HL-60 (cell line): ENCODE measurements around the gene PDE4B.

Experiments
- POLR2AphosphoS5 ChIP-seq: IDR thresholded peaks from 2 replicates; pipeline ENCODE4 v1.6.1; 2012; ENCODE audit warnings: low read depth
- TF ChIP-seq, protein P1 (sequence below): IDR thresholded peaks from one replicate; pipeline ENCODE4 v1.5.1; 2011; ENCODE audit warnings: low read length, control low read depth, inconsistent platforms; ENCODE audit not compliant: insufficient read depth

- TF ChIP-seq POLR2AphosphoS5: no peak
- TF ChIP-seq, protein P1, sequence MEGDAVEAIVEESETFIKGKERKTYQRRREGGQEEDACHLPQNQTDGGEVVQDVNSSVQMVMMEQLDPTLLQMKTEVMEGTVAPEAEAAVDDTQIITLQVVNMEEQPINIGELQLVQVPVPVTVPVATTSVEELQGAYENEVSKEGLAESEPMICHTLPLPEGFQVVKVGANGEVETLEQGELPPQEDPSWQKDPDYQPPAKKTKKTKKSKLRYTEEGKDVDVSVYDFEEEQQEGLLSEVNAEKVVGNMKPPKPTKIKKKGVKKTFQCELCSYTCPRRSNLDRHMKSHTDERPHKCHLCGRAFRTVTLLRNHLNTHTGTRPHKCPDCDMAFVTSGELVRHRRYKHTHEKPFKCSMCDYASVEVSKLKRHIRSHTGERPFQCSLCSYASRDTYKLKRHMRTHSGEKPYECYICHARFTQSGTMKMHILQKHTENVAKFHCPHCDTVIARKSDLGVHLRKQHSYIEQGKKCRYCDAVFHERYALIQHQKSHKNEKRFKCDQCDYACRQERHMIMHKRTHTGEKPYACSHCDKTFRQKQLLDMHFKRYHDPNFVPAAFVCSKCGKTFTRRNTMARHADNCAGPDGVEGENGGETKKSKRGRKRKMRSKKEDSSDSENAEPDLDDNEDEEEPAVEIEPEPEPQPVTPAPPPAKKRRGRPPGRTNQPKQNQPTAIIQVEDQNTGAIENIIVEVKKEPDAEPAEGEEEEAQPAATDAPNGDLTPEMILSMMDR: no peak
Observed at GRCh38 chr1:66339944-66340343, 547.2 kb downstream of the PDE4B start.
